HG03060 (cell line): ENCODE results near the gene SRSF5.

Source experiments
- ATAC-seq: cut with Tn5 transposase; IDR thresholded peaks from one replicate; pipeline ENCODE4 v1.9.1; 2021; ENCODE audit warnings: low read depth, moderate number of reproducible peaks; ENCODE audit not compliant: unreplicated experiment

The SRSF5 gene

DNA sequence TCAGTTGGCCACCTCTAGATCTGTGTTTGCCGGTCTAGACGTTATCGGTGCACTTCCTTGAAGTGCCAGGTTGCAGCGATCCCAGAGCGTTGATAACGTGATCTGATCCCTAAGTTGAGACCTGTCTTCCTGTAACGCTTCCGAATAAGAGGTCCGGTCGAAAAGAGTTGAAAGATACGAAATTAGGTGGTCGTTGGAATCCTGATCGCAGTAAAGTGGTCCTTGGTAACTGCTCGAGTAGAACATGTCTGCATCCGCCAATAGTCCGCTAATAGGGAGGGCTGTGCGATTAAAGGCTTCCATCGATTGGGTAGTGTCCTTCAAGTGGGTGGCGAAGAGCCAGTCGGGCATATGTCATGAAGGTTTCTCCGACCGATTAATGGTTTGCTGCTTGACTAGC lies 2.7 kb downstream of the SRSF5 start:
- ATAC-seq = no peak

DNA sequence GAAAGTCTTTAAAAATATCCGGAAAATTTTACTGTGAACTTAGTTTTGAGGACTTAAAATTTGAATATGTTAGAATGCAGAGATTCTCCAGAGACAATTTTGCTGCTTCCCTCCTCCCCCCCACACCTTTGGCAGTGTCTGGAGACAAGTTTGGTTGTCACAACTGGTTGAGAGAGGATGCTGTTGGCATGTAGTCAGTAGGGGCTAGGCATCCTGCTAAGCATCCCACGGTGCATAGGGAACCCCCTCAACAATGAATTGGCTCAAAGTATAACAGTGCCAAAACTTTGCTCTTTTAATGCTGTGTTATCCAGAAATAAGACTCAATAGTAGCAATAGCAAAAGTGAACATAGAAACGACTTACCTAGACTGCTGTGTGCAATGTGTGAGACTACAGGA lies 3.6 kb downstream of the SRSF5 start:
- ATAC-seq = no peak

- no peak for ATAC-seq
These were observed 4.2 kb downstream of the SRSF5 start for GRCh38 chr14:69771136-69771535.

- no peak for ATAC-seq
These were observed 5.4 kb downstream of the SRSF5 start for GRCh38 chr14:69772082-69773017.

DNA sequence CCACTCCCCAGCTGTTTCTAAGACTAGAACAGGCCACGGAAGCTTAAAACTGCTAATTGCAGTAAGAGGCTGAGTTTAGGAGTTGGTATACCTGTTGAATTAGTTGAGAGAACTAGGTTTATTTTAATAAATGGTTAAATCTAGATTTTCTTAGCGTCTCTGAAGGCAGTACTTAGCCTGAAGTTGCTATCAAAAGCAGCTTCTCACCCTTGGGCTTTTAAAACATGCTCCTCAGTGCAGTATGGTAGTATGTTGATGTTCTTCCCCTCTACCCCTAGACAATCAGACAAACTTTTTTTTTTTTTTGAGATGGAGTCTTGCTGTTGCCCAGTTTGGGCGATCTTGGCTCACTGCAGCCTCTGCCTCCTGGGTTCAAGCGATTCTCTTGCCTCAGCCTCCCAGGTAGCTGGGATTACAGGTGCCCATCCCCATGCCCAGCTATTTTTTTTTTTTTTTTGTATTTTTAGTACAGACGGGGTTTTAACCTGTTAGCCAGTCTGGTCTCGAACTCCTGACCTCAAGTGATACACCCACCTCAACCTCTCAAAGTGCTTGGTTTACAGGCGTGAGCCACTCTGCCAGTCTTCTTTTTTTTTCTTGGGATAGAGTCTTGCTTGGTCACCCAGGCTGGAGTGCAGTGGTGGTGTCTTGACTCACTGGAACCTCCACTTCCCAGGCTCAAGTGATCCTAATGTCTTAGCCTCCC lies 6.8 kb downstream of the SRSF5 start:
- no peak for ATAC-seq

DNA sequence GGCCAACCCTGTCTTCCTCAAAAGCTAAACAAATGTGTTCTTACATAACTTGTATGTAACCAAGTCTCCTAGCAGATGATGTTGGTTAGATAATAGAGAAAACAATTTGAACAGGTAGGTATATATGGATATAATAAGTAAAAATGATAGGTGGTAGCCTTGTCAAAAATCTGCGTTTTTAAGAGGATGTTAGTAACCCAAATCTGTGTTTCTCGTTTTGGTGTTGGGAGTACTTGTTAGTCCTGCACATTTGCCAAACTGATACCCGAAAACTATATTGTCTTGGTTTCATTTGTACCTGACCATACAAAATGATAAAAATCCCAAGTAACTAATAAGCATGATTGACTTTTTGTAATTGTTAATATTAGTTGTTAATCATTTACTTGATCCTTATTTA lies 8.1 kb downstream of the SRSF5 start:
- no peak for ATAC-seq

GRCh38 chr14:69776875-69777453 lies 10.0 kb downstream of the SRSF5 start:
- no peak for ATAC-seq

GRCh38 chr14:69779088-69779487 lies 12.1 kb downstream of the SRSF5 start:
- ATAC-seq = no peak

- no peak for ATAC-seq
These were observed 13.2 kb downstream of the SRSF5 start for GRCh38 chr14:69780092-69780491.

DNA sequence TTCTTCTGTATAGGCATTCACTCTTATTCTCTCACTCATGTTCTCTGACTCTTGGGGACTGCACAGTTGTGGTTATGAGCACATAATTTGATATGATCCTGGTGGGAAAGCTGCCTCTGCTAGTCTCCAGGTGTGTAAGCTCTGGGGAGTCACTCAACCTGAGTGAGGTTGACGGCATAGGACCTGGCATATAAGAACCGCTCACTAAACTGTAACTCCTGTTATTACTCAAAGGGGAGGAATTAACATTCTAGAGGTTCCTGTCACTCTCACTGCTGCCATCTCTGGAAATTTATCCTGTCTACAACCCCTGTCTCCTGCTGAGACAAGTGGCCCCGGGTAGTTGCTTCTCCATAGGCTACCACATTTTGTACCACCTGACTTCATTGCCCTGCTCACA lies 14.0 kb downstream of the SRSF5 start:
- no peak for ATAC-seq

DNA sequence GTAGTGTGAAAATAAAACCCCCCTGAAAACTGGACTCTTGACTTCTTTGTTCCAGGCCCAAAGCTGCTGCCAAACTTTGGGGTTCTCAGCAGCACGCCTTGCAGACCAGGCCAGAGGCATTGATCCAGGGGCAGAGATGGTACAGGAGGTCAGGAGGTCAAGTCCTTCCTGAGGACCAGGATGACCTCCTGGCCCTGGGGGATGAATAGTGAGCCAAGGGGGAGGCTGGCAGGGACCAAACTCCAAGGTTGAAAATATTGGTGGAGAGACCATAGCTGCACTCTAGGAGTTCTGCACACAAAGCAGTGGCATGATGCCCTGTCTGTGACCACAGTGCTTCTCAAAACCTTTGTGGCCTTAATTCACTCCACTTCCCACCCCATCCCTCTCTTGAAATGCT lies 18.0 kb downstream of the SRSF5 start:
- ATAC-seq = no peak

DNA sequence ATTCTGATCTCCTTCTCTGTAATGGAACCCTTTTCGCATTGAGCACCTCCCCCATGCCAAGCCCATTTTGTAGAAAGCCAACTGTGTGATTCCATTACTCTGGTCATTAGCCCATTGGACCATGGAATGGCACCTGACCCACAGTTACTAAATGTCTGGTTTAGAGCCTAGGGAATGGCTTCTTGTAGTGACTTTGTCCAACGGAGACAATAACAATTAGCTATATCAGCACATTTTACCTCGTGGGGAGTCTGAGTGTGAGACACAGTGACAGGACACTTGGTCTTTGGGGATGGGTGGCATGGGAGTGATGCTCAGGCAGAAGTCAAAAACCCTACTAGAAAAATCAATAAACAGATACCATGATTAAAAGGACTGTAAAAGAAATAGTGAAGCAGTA lies 19.7 kb downstream of the SRSF5 start:
- no peak for ATAC-seq

GRCh38 chr14:69789118-69789640 lies 22.2 kb downstream of the SRSF5 start:
- ATAC-seq = no peak

- no peak for ATAC-seq
These were observed 26.0 kb downstream of the SRSF5 start for GRCh38 chr14:69792887-69793421.

DNA sequence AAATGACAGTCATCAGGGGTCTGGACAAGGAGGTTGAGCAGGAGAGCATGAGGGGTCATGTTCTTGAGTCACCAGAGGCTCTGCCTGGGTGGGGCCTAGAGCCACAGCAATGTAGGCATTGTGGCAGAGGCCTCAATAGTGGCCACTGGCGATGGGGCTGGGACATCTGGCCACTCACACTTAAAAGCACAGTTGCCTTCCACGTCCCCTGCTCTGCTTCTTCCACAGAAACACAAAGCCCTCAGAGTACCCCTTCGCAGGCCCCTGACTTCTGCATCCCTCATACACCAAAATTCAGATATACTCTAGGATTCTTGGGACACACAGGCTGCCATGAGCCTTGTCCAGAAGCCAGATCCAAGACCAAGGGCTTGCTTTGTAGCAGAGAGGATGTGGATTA lies 27.8 kb downstream of the SRSF5 start:
- ATAC-seq = no peak

DNA sequence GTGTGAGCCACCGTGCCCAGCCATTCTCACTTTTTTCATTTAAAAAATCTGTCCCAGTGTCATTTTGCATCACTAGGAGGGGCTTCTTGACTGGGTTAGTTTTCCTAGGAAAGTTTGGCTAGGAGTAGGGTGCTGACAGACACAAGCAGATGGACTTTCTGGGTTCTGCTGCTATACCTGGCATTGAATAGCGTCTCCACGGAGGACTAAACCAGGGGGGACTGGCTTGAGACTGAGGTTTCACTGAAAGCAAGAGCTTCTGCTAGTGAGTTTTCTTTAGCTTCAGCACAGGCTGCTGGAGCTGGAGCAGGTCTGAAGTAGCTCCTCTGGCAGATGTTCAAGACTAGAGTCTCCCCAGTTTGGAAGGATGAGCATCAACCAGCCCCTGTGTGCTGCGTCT lies 28.7 kb downstream of the SRSF5 start:
- no peak for ATAC-seq

- no peak for ATAC-seq
These were observed 30.0 kb downstream of the SRSF5 start, which contains the start of gene SLC10A1 for GRCh38 chr14:69796797-69797500. Gene SLC10A1, minus strand, starts transcription at chr14:69797241. Its CDS starts 86 bp downstream, at chr14:69797155.

DNA sequence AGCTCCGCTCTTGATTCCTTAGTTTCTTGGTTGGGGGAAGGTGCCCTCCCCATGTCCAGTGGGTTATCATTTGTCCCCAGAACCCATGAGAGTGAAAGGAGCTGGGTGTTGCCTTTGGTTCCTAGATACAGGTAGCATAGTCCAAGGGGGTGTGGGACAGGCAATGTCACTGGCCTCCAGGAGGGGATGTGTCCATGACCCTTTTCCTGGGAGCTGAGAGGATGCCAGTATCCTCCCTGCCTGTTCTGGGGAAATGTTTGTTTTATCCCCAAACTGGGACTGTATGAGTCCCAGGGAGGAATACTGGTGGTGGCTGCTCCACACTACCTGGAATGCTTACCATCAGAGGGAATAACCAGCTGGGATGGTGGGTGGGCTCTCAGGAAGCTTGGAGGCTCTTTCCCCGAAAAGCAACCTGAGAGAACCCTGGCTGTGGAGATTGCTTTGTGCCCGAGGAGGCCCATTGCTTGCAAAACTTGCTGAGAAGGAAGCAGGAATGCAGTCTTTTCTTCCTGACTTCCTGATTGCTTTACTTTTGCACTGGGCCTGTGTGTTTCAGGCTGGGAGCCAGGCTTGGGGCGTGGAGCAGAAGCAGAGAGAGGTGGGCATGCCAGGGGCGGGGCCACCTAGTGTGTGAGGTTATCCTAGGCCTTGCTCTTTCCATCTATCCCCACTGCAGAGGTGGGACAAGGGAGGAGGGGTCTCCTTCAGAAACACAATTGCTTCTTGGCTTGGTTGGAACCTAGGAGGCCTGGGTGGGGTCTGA lies 30.8 kb downstream of the SRSF5 start:
- no peak for ATAC-seq

GRCh38 chr14:69798339-69798735 lies 31.4 kb downstream of the SRSF5 start:
- ATAC-seq = no peak

DNA sequence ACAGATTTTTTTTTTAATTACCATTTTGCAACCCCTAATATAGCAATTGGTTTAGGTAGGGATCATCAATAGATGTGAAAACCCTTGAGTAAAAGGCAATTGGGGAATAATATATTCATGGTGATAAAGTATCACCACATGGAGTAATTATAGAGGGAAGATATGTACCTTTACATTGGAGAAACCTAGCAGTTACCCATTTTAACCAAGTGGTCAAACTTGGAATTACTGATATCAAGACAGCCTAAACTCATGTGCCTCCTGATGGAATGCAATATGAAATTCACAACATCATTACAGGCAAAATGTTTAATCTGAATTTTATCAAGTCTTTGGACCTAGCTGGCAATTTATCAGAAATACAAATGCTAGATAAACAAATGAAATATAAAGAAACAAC lies 36.8 kb downstream of the SRSF5 start:
- ATAC-seq = no peak
